A673 (cell line): ENCODE data around the gene ARCN1. TPM values are rescaled to one million over a fixed set of nuclear protein-coding genes. Genes with fewer than 3 reads are reported as not detected.
"Not testable (repeated sequence)": the region's sequence is repeated elsewhere in the genome, so short reads cannot be mapped to it uniquely, and the experiment has no call there.

Source experiments
- BruUV-seq: library from RNA; stranded (reverse); fragments of 400-500 nt; replicated peaks from 2 replicates; lab custom pipeline; 2021; lab: Mats Ljungman, UMichigan
- CTCF ChIA-PET: fragments of 300-600 bp; sonication (Branson Sonifier 250); formaldehyde crosslinking; loops from one replicate; lab custom pipeline; 2022; ENCODE audit warnings: antibody characterized with exemption; lab: Charles Lee
- POLR2A ChIA-PET: fragments of 300-600 bp; sonication (Branson Sonifier 250); formaldehyde crosslinking; loops from one replicate; lab custom pipeline; 2022; ENCODE audit warnings: antibody characterized with exemption; ENCODE audit not compliant: low non-redundant PET; lab: Charles Lee
- DNase-seq: peaks from one replicate; pipeline ENCODE4 v3.0.0-alpha.2; 2015; ENCODE audit warnings: low spot score
- H3K27ac ChIP-seq: fragments of 200-600 bp; sonication (generic); 2 replicates; pipeline ENCODE4 v1.5.1; 2016; ENCODE audit warnings: mixed run types, low read depth, mild to moderate bottlenecking, mixed read lengths, antibody characterized with exemption, low read length; ENCODE audit not compliant: poor library complexity, severe bottlenecking
- H3K27me3 ChIP-seq: fragments of 200-600 bp; sonication (generic); replicated peaks from 2 replicates; pipeline ENCODE4 v1.6.1; 2017; ENCODE audit warnings: mixed run types, low read depth, mild to moderate bottlenecking, mixed read lengths, antibody characterized with exemption, low read length; ENCODE audit not compliant: insufficient read depth, poor library complexity
- H3K36me3 ChIP-seq: fragments of 200-600 bp; sonication (generic); 2 replicates; pipeline ENCODE4 v1.6.1; 2016; ENCODE audit warnings: mixed run types, mild to moderate bottlenecking, mixed read lengths, antibody characterized with exemption, low read length; ENCODE audit not compliant: insufficient read depth, poor library complexity, severe bottlenecking
- H3K4me1 ChIP-seq: fragments of 200-600 bp; sonication (generic); 2 replicates; pipeline ENCODE4 v1.6.1; 2017; ENCODE audit warnings: mixed run types, mild to moderate bottlenecking, mixed read lengths, antibody characterized with exemption, low read length; ENCODE audit not compliant: insufficient read depth, poor library complexity, severe bottlenecking
- H3K4me3 ChIP-seq: fragments of 200-600 bp; sonication (generic); 2 replicates; pipeline ENCODE4 v1.5.1; 2016; ENCODE audit warnings: low read depth, mixed run types, mild to moderate bottlenecking, mixed read lengths, low read length; ENCODE audit not compliant: poor library complexity, severe bottlenecking
- H3K9me3 ChIP-seq: fragments of 200-600 bp; sonication (generic); 2 replicates; pipeline ENCODE4 v1.6.1; 2016; ENCODE audit warnings: mixed run types, low read depth, mild to moderate bottlenecking, mixed read lengths, antibody characterized with exemption, low read length; ENCODE audit not compliant: poor library complexity, severe bottlenecking
- EZH2 ChIP-seq: fragments of 200-600 bp; sonication (generic); IDR thresholded peaks from 2 replicates; pipeline ENCODE4 v1.6.1; 2017; ENCODE audit warnings: borderline replicate concordance, low read depth, mild to moderate bottlenecking, mixed read lengths, antibody characterized with exemption, low read length; ENCODE audit not compliant: poor library complexity, severe bottlenecking
- intact Hi-C: fragments of 100-400 bp; cut with micrococcal nuclease; formaldehyde crosslinking; loops from one replicate; pipeline ENCODE4 v1.10.0; 2022; ENCODE audit not compliant: unreplicated experiment
- total RNA-seq: library from RNA; stranded (reverse); gene quantifications from 2 replicates; pipeline ENCODE4 v1.2.3, GENCODE V29; 2021
- TF ChIP-seq, protein P1 (sequence below): fragments of 300-800, 200-600 bp; sonication (generic); conservative IDR thresholded peaks from 2 replicates; pipeline ENCODE4 v1.5.1; 2017; ENCODE audit warnings: low read depth, mild to moderate bottlenecking, antibody characterized with exemption, low read length, moderate library complexity, mixed read lengths

ARCN1 gene
- total RNA-seq, 1 experiment from 2014 or later, result 220 TPM

DNA sequence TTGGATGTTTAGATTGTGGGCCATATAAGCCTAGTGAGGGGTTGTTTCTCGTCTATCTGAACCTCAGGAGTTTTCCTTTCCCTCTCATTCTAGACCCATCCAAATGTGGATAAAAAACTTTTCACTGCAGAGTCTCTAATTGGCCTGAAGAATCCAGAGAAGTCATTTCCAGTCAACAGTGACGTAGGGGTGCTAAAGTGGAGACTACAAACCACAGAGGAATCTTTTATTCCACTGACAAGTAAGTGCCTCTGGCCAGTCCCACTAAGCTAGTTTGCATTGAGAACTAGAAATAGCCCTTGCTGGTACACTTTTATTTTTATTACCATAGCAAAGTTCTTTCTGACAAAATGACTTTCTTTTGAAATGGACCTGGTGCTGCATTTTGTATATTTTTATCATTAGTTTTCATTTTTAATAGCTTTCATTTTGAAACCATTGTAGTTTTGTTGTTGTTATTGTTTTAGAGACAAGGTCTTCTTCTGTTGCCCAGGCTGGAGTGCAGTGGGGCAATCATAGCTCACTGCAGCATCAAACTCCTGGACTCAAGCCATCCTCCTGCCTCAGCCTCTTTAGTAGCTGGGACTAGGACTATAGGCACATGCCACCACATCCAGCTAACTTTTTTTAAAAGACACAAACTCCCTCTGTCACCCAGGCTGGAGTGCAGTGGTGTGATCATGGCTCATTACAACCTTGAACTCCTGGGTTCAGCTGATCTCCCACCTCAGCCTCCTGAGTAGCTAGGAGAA lies 20.6 kb downstream of the ARCN1 start:
- Histone ChIP-seq H3K4me3 (no peak overlapping the region), H3K4me1 (no peaks in the 10 kb centered on the region), H3K27me3 (no peaks in the 10 kb centered on the region), H3K36me3 (peaks cover 91% of the 10 kb centered on the region), H3K9me3 (no peaks in the 10 kb centered on the region), H3K27ac (no peak overlapping the region)
- TF ChIP-seq, protein P1, sequence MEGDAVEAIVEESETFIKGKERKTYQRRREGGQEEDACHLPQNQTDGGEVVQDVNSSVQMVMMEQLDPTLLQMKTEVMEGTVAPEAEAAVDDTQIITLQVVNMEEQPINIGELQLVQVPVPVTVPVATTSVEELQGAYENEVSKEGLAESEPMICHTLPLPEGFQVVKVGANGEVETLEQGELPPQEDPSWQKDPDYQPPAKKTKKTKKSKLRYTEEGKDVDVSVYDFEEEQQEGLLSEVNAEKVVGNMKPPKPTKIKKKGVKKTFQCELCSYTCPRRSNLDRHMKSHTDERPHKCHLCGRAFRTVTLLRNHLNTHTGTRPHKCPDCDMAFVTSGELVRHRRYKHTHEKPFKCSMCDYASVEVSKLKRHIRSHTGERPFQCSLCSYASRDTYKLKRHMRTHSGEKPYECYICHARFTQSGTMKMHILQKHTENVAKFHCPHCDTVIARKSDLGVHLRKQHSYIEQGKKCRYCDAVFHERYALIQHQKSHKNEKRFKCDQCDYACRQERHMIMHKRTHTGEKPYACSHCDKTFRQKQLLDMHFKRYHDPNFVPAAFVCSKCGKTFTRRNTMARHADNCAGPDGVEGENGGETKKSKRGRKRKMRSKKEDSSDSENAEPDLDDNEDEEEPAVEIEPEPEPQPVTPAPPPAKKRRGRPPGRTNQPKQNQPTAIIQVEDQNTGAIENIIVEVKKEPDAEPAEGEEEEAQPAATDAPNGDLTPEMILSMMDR, result no peak
- no peak for TF ChIP-seq EZH2
- no peak for DNase-seq
- BruUV-seq, result no TSS peak
- intact Hi-C loops, result no loop called here
- CTCF ChIA-PET, result no interaction called here
- POLR2A ChIA-PET, result no interaction called here

GRCh38 chr11:118594984-118595383 lies 22.8 kb downstream of the ARCN1 start:
- H3K9me3 ChIP-seq, H3K27me3 ChIP-seq, POLR2A ChIA-PET, H3K27ac ChIP-seq, BruUV-seq, H3K4me3 ChIP-seq, H3K4me1 ChIP-seq: not testable (repeated sequence)
- peak; percentile 68 for DNase-seq
- intact Hi-C loops, result loop anchor here (1.0 kb wide), 1 partner anchor 64 kb away; no protein-coding TSS in a partner anchor
- peaks cover 88% of the 10 kb centered on the region for H3K36me3 ChIP-seq
- CTCF ChIA-PET, result interaction anchor here (0.6 to 1.2 kb wide), 7 partner anchors 12 to 95 kb away, joined by 3 to 8 read pairs (median 4); partner anchors contain the start of gene PHLDB1
- TF ChIP-seq, protein P1, result peak; percentile 65

DNA sequence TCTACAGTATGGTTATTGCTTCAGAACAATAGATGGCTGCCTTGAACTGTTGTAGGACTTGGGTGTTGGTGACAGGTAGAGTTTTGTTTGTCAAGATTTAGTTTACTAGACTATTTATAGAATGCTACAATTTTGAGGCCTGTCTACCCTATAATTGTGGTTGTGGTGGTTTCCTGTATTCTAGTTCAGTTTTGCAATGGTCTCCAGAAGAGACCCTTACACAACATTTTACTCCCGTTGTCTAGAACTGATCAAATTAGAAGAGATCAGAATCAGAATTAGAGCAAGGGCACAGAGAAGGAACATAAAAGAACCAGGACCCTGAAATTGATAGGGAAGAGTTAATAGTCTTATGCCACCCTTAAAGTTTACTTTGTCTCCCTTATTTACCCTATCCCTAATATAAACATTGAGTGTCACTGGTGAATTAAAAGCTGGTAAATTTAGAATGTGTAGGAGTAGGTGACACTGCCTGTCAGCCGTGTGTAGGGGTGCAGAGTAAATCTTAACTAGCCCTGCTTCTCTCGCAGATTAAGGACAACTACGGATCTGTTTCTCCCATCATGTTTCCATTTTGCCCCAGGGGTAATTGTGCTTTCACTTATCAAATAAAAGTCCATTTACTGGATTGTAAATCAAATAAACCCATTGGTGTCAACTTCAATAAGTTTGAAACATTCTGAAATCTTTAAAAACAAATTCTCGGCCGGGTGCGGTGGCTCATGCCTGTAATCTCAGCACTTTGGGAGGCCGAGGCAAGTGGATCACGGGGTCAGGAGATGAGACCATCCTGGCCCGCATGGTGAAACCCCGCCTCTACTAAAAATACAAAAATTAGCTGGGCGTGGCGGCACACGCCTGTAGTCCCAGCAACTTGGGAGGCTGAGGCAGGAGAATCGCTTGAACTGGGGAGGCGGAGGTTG lies 24.3 kb downstream of the ARCN1 start:
- Histone ChIP-seq H3K27ac (peak overlapping the region; percentile 7), H3K4me1 (no peaks in the 10 kb centered on the region), H3K4me3 (no peak overlapping the region), H3K9me3 (no peaks in the 10 kb centered on the region), H3K27me3 (no peaks in the 10 kb centered on the region), H3K36me3 (peaks cover 87% of the 10 kb centered on the region)
- no peak for DNase-seq
- ChIA-PET CTCF (no interaction called here), POLR2A (no interaction called here)
- TF ChIP-seq, protein P1, result no peak
- no peak for TF ChIP-seq EZH2
- intact Hi-C loops, result no loop called here
- BruUV-seq, result no TSS peak
